Stimulated activated CD8-positive, alpha-beta memory T cell treated with anti-CD3 and anti-CD28 coated beads, Interleukin-2, amount 100 ng/mL, for 1 hour (primary cell): Measurements from ENCODE around the gene LRRC8D.

Experiments
- DNase-seq, 2 donors: peaks; one replicate each; pipeline ENCODE4 v3.0.0-alpha.2; 2020; ENCODE audit warnings: low read depth in 2 of 2

The LRRC8D gene

GRCh38 chr1:89896105-89896942, 75.5 kb downstream of the LRRC8D start:
- no peak for DNase-seq

- DNase-seq, result no peak
Observed at GRCh38 chr1:89897347-89898133, 76.7 kb downstream of the LRRC8D start.

- DNase-seq, result no peak
Observed at GRCh38 chr1:89898150-89898549, 77.3 kb downstream of the LRRC8D start.

DNA sequence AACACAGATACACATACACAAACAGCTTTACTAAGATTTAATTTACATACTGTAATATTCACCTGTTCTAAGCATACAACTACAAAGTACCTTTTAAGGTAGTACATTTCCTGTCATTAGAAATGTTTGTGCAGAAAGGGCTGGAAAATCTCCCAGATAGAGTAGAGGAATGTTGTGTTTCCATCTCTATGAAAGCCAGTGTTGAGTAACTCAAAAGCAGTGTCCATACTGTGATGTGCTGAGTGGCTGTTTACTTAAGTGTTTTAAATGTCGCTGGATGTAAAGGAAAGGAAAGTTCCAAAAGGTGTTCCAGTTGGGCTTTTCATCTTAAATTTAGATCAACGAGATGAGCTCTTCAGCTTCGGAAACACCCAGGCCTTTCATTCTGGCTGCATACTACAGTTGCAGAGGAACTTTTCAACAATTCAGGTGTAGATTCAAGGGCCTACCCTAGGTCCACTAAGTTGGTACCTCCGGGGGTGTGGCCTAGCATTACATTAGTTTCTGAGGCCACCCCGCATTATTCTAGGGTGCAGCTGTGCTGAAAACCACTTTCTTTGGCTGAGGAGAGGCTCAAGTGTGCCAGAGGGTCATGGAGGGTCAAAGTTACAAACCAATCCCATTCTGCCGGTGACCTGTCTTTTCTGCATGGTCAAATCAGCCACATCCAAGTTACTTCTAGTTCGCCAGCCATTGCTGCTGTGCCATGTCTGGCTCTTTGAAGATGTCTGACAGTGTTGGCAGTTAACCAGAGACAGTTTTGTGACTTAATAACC, 78.1 kb downstream of the LRRC8D start:
- DNase-seq, result no peak

GRCh38 chr1:89900323-89900722, 79.5 kb downstream of the LRRC8D start:
- no peak for DNase-seq

- no peak for DNase-seq
Observed at GRCh38 chr1:89900791-89901708, 80.2 kb downstream of the LRRC8D start.

GRCh38 chr1:89901957-89902669, 81.3 kb downstream of the LRRC8D start:
- no peak for DNase-seq

DNA sequence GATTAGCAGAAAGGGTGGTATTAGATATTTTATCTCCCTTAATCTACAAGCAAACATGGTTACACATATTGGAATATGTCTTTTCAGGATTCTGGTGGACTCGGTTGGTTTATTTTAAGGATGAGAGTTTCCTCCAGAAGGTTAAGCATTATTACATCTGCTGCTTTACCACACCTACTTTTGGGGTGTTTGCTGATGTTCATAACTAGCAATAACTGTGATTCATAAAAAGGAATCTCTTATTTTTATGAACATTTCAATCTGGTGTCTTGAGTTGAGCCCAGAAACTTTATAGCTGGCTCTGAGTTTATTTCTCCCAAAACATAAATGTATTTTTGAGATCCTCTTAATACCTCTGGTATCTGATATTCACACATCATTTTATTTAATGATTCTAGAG, 82.7 kb downstream of the LRRC8D start:
- DNase-seq, result no peak

GRCh38 chr1:89904219-89904980, 83.6 kb downstream of the LRRC8D start:
- no peak for DNase-seq

GRCh38 chr1:89905395-89906058, 84.7 kb downstream of the LRRC8D start:
- no peak for DNase-seq

GRCh38 chr1:89906088-89906487, 85.3 kb downstream of the LRRC8D start:
- no peak for DNase-seq

GRCh38 chr1:89907727-89908212, 86.9 kb downstream of the LRRC8D start:
- DNase-seq, result no peak

GRCh38 chr1:89908273-89908671, 87.4 kb downstream of the LRRC8D start:
- DNase-seq, result no peak

DNA sequence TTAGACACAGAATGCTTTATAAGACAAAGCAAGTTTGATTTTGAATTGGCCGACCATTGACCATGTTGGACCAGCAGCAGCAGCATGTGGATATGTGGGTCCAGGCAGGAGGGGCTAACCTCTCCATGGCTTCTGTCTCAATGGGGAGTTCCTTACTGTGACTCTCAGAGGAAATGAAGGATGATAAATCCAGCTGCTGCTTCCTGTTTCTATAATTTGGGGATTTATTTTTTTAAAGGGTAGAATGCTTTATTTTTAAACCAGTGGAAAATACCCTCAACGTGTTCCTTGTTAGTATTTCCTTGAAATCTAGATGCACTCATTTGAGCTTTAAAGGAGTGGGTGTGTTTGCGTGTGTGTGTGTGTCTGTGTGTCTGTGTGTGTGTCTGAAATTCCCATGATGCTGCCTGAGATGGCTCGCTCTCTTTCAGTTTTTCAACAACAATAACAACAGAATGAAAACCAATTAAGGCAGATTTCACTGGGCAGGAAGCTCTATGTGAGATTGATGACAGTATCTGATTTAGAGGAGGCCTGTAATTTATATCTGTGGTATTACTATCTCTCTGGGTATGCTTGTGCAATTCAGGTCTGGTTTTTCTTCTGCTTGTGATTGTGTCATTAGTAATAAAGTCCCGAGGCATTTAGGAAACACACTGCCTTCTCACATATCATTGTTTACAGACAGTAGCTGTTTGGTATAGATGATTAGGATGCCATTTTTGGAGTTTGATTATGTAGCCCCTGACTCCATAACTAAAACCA, 88.0 kb downstream of the LRRC8D start:
- no peak for DNase-seq

- DNase-seq, result no peak
Observed at GRCh38 chr1:89910268-89910667, 89.4 kb downstream of the LRRC8D start.

- DNase-seq, result no peak
Observed at GRCh38 chr1:89910780-89911179, 89.9 kb downstream of the LRRC8D start.

- DNase-seq, result no peak
Observed at GRCh38 chr1:89911191-89911991, 90.6 kb downstream of the LRRC8D start.
